HEK293 (cell line): ENCODE measurements around the gene FTO.

Source experiments
- CTCF ChIA-PET: fragments of 350-600 bp; formaldehyde crosslinking; extraction: SDS; loops from one replicate; lab custom pipeline; 2021; ENCODE audit warnings: antibody characterized with exemption; lab: Yijun Ruan, JAX
- POLR2A ChIA-PET: fragments of 300-600 bp; formaldehyde crosslinking; extraction: SDS; loops from one replicate; lab custom pipeline; 2020; ENCODE audit warnings: antibody characterized with exemption, inconsistent platforms; lab: Yijun Ruan, JAX
- H3K27ac ChIP-seq: fragments of 200-500 bp; sonication (Bioruptor generic); 2 replicates; pipeline ENCODE4 v1.5.1; 2014; ENCODE audit warnings: low read depth, low read length, control low read depth, inconsistent platforms; ENCODE audit errors: extremely low read depth
- H3K36me3 ChIP-seq, 2 experiments: fragments of 200-500 bp in 1 of 2; sonication (Bioruptor generic) in 1 of 2; 1 replicate in 1 of 2; 2 replicates in 1 of 2; pipeline ENCODE4 v1.5.1; 2014 to 2017; ENCODE audit warnings: inconsistent platforms in 2 of 2, low read length in 2 of 2; ENCODE audit not compliant: control insufficient read depth in 2 of 2, insufficient read depth in 1 of 2
- H3K4me1 ChIP-seq: fragments of 200-500 bp; sonication (Bioruptor generic); 2 replicates; pipeline ENCODE4 v1.5.1; 2014; ENCODE audit warnings: mild to moderate bottlenecking, low read length, inconsistent platforms; ENCODE audit not compliant: control insufficient read depth, insufficient read depth
- H3K4me3 ChIP-seq: 2 replicates; pipeline ENCODE4 v1.5.1; 2011; ENCODE audit warnings: low read depth, mild to moderate bottlenecking, control low read depth, low read length, moderate library complexity
- H3K9me3 ChIP-seq: fragments of 200-500 bp; sonication (Bioruptor generic); 2 replicates; pipeline ENCODE4 v1.5.1; 2014; ENCODE audit warnings: low read depth, low read length, inconsistent platforms; ENCODE audit not compliant: control insufficient read depth, insufficient read depth
- KLF9 ChIP-seq: fragments of 450-650 bp; formaldehyde crosslinking; IDR thresholded peaks from 2 replicates; pipeline ENCODE4 v1.5.1; 2016; ENCODE audit warnings: missing biosample characterization, missing genetic modification characterization, low read depth
- MYNN ChIP-seq: fragments of 450-650 bp; formaldehyde crosslinking; IDR thresholded peaks from 2 replicates; pipeline ENCODE4 v1.5.1; 2016; ENCODE audit warnings: missing biosample characterization, missing genetic modification characterization, borderline replicate concordance
- MZF1 ChIP-seq: fragments of 450-650 bp; formaldehyde crosslinking; IDR thresholded peaks from 2 replicates; pipeline ENCODE4 v1.5.1; 2017; ENCODE audit warnings: missing biosample characterization, missing genetic modification characterization, borderline replicate concordance
- ZBTB17 ChIP-seq: fragments of 450-650 bp; formaldehyde crosslinking; IDR thresholded peaks from 2 replicates; pipeline ENCODE4 v1.5.1; 2016; ENCODE audit warnings: missing biosample characterization, missing genetic modification characterization
- ZBTB21 ChIP-seq: fragments of 450-650 bp; formaldehyde crosslinking; IDR thresholded peaks from 2 replicates; pipeline ENCODE4 v1.5.1; 2017; ENCODE audit warnings: missing biosample characterization, missing genetic modification characterization
- ZNF112 ChIP-seq: fragments of 450-650 bp; formaldehyde crosslinking; IDR thresholded peaks from 2 replicates; pipeline ENCODE4 v1.5.0; 2017; ENCODE audit warnings: missing biosample characterization, missing genetic modification characterization
- ZNF121 ChIP-seq: fragments of 450-650 bp; formaldehyde crosslinking; IDR thresholded peaks from 2 replicates; pipeline ENCODE4 v1.5.1; 2016; ENCODE audit warnings: missing biosample characterization, missing genetic modification characterization
- ZNF132 ChIP-seq: fragments of 450-650 bp; formaldehyde crosslinking; IDR thresholded peaks from 2 replicates; pipeline ENCODE4 v1.5.1; 2017; ENCODE audit warnings: missing biosample characterization, missing genetic modification characterization, borderline replicate concordance
- ZNF202 ChIP-seq: fragments of 450-650 bp; formaldehyde crosslinking; IDR thresholded peaks from 2 replicates; pipeline ENCODE4 v1.5.1; 2016; ENCODE audit warnings: missing biosample characterization, missing genetic modification characterization, borderline replicate concordance
- ZNF211 ChIP-seq: fragments of 450-650 bp; formaldehyde crosslinking; IDR thresholded peaks from 2 replicates; pipeline ENCODE4 v1.5.1; 2016; ENCODE audit warnings: low read depth, missing biosample characterization, missing genetic modification characterization
- ZNF548 ChIP-seq: fragments of 450-650 bp; formaldehyde crosslinking; IDR thresholded peaks from 2 replicates; pipeline ENCODE4 v1.5.1; 2016; ENCODE audit warnings: missing biosample characterization, missing genetic modification characterization
- ZNF571 ChIP-seq: fragments of 450-650 bp; formaldehyde crosslinking; IDR thresholded peaks from 2 replicates; pipeline ENCODE4 v1.5.0; 2017; ENCODE audit warnings: missing biosample characterization, missing genetic modification characterization
- ZNF600 ChIP-seq: fragments of 450-650 bp; formaldehyde crosslinking; IDR thresholded peaks from 2 replicates; pipeline ENCODE4 v1.5.1; 2016; ENCODE audit warnings: missing biosample characterization, missing genetic modification characterization
- ZNF654 ChIP-seq: fragments of 450-650 bp; formaldehyde crosslinking; IDR thresholded peaks from 2 replicates; pipeline ENCODE4 v1.5.1; 2016; ENCODE audit warnings: low read depth, missing biosample characterization, missing genetic modification characterization
- TF ChIP-seq, protein P1 (sequence below): fragments of 450-650 bp; IDR thresholded peaks from 2 replicates; pipeline ENCODE4 v1.5.1; 2018; ENCODE audit warnings: missing biosample characterization, missing genetic modification characterization
- TF ChIP-seq, protein P2 (sequence below): fragments of 450-650 bp; formaldehyde crosslinking; IDR thresholded peaks from 2 replicates; pipeline ENCODE4 v1.5.1; 2016; ENCODE audit warnings: missing biosample characterization, missing genetic modification characterization
- TF ChIP-seq, protein P3 (sequence below): fragments of 450-650 bp; formaldehyde crosslinking; IDR thresholded peaks from 2 replicates; pipeline ENCODE4 v1.5.1; 2016; ENCODE audit warnings: missing biosample characterization, missing genetic modification characterization, borderline replicate concordance
- TF ChIP-seq, protein P4 (sequence below): fragments of 450-650 bp; formaldehyde crosslinking; IDR thresholded peaks from 2 replicates; pipeline ENCODE4 v1.5.1; 2017; ENCODE audit warnings: missing biosample characterization, missing genetic modification characterization
- TF ChIP-seq, protein P5 (sequence below): fragments of 450-650 bp; formaldehyde crosslinking; IDR thresholded peaks from 2 replicates; pipeline ENCODE4 v1.5.1; 2016; ENCODE audit warnings: missing biosample characterization, missing genetic modification characterization

Gene FTO

DNA sequence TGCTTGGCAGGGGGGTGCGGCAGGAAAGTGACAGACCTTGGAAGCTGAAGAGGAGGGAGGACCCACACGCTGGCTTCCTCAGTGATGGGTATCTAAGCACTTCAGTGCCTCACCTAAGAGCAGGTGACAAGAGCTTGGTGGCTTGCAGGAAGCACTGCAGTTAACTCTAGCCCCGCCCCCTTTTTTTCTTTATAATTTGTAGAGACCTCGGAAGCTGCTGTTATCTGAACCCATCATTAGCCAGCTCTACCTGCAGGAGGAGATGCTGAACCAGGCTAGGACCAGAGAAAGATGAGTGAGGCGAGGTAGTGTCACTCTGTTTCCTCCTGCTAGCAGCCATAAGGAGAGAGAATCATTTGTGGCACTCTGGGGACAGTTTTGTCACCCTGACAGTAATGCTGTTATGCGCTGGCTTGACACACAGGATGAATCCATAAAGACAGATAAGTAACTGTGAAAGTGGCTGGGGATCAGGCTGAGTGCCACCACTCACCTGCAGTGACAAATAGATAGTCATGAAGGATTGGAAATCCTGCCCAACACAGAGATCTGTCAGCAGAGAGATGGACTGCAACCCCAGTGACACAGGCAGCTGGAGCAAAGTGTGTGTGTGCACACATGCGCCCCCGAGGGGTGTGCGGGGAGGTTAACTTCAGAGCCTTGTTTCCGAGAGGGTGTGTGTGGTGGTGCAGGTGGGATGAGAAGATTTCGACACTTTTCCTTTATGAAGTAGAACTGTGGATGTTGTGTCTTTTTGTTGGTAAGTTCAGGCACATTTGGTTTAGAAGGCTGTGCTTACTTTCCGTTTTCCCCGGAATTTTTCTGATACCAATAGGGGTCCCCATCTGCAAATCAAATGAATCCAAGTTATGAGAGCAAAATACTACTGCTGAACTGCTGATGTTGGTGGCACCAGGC, 358.7 kb downstream of the FTO start (continued):
- TF ChIP-seq, protein P1, sequence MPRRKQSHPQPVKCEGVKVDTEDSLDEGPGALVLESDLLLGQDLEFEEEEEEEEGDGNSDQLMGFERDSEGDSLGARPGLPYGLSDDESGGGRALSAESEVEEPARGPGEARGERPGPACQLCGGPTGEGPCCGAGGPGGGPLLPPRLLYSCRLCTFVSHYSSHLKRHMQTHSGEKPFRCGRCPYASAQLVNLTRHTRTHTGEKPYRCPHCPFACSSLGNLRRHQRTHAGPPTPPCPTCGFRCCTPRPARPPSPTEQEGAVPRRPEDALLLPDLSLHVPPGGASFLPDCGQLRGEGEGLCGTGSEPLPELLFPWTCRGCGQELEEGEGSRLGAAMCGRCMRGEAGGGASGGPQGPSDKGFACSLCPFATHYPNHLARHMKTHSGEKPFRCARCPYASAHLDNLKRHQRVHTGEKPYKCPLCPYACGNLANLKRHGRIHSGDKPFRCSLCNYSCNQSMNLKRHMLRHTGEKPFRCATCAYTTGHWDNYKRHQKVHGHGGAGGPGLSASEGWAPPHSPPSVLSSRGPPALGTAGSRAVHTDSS = no peak
- TF ChIP-seq, protein P2, sequence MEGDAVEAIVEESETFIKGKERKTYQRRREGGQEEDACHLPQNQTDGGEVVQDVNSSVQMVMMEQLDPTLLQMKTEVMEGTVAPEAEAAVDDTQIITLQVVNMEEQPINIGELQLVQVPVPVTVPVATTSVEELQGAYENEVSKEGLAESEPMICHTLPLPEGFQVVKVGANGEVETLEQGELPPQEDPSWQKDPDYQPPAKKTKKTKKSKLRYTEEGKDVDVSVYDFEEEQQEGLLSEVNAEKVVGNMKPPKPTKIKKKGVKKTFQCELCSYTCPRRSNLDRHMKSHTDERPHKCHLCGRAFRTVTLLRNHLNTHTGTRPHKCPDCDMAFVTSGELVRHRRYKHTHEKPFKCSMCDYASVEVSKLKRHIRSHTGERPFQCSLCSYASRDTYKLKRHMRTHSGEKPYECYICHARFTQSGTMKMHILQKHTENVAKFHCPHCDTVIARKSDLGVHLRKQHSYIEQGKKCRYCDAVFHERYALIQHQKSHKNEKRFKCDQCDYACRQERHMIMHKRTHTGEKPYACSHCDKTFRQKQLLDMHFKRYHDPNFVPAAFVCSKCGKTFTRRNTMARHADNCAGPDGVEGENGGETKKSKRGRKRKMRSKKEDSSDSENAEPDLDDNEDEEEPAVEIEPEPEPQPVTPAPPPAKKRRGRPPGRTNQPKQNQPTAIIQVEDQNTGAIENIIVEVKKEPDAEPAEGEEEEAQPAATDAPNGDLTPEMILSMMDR = peak; percentile 64
- TF ChIP-seq KLF9 = no peak; the same call in 1 of the 2 replicates
- TF ChIP-seq ZNF548 (tag by site-specific recombination) = no peak
- TF ChIP-seq, protein P3, sequence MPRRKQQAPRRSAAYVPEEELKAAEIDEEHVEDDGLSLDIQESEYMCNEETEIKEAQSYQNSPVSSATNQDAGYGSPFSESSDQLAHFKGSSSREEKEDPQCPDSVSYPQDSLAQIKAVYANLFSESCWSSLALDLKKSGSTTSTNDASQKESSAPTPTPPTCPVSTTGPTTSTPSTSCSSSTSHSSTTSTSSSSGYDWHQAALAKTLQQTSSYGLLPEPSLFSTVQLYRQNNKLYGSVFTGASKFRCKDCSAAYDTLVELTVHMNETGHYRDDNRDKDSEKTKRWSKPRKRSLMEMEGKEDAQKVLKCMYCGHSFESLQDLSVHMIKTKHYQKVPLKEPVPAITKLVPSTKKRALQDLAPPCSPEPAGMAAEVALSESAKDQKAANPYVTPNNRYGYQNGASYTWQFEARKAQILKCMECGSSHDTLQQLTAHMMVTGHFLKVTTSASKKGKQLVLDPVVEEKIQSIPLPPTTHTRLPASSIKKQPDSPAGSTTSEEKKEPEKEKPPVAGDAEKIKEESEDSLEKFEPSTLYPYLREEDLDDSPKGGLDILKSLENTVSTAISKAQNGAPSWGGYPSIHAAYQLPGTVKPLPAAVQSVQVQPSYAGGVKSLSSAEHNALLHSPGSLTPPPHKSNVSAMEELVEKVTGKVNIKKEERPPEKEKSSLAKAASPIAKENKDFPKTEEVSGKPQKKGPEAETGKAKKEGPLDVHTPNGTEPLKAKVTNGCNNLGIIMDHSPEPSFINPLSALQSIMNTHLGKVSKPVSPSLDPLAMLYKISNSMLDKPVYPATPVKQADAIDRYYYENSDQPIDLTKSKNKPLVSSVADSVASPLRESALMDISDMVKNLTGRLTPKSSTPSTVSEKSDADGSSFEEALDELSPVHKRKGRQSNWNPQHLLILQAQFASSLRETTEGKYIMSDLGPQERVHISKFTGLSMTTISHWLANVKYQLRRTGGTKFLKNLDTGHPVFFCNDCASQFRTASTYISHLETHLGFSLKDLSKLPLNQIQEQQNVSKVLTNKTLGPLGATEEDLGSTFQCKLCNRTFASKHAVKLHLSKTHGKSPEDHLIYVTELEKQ = no peak
- peak; percentile 27 for TF ChIP-seq ZNF654 (tag by site-specific recombination)
- TF ChIP-seq, protein P4, sequence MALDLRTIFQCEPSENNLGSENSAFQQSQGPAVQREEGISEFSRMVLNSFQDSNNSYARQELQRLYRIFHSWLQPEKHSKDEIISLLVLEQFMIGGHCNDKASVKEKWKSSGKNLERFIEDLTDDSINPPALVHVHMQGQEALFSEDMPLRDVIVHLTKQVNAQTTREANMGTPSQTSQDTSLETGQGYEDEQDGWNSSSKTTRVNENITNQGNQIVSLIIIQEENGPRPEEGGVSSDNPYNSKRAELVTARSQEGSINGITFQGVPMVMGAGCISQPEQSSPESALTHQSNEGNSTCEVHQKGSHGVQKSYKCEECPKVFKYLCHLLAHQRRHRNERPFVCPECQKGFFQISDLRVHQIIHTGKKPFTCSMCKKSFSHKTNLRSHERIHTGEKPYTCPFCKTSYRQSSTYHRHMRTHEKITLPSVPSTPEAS (tag by site-specific recombination) = 0 out of 2 replicates have a peak, but pooled peaks have one; percentile 22
- no peak for TF ChIP-seq ZNF211
- TF ChIP-seq, protein P5, sequence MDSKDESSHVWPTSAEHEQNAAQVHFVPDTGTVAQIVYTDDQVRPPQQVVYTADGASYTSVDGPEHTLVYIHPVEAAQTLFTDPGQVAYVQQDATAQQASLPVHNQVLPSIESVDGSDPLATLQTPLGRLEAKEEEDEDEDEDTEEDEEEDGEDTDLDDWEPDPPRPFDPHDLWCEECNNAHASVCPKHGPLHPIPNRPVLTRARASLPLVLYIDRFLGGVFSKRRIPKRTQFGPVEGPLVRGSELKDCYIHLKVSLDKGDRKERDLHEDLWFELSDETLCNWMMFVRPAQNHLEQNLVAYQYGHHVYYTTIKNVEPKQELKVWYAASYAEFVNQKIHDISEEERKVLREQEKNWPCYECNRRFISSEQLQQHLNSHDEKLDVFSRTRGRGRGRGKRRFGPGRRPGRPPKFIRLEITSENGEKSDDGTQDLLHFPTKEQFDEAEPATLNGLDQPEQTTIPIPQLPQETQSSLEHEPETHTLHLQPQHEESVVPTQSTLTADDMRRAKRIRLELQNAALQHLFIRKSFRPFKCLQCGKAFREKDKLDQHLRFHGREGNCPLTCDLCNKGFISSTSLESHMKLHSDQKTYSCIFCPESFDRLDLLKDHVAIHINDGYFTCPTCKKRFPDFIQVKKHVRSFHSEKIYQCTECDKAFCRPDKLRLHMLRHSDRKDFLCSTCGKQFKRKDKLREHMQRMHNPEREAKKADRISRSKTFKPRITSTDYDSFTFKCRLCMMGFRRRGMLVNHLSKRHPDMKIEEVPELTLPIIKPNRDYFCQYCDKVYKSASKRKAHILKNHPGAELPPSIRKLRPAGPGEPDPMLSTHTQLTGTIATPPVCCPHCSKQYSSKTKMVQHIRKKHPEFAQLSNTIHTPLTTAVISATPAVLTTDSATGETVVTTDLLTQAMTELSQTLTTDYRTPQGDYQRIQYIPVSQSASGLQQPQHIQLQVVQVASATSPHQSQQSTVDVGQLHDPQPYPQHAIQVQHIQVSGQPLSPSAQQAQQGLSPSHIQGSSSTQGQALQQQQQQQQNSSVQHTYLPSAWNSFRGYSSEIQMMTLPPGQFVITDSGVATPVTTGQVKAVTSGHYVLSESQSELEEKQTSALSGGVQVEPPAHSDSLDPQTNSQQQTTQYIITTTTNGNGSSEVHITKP (tag by site-specific recombination) = 0 out of 2 replicates have a peak, but pooled peaks have one; percentile 12
- no peak for TF ChIP-seq ZNF571 (tag by site-specific recombination)
- 0 out of 2 replicates have a peak, but pooled peaks have one; percentile 19 for TF ChIP-seq ZBTB17 (tag by site-specific recombination)
- no peak for TF ChIP-seq ZNF132 (tag by site-specific recombination)
- TF ChIP-seq, all 188 proteins: peak for 5

DNA sequence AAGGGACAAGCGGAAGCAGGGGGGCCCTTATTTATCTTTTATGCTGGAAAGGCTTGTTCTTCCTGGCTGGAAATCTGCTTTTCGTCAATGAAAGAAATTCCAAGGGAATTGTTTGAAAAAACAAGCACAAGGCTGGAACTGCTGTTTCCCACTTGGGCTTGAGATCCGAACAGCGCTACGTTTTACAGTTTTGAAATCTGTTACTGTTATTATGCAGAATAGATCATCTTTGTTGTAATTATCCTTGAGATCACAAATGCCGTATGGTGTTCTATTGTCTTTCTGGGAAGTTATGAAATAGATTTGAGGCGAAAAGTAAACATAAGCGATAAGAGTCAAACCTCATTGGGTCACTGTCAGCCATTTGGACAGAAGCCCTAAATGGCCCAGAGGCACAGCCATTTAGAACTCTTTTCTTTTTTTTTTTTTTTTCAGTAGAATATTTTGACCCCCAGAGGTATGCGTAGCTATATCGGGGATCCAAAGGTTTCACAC, 359.4 kb downstream of the FTO start:
- CTCF ChIA-PET = no interaction called here
- Histone ChIP-seq H3K4me3 (no peak overlapping the region), H3K27ac (no peak overlapping the region), H3K36me3 (no peaks in the 10 kb centered on the region), H3K9me3 (no peaks in the 10 kb centered on the region), H3K4me1 (peaks cover 18% of the 10 kb centered on the region)
- POLR2A ChIA-PET = no interaction called here
- TF ChIP-seq ZNF600 (no peak), MZF1 (tag by site-specific recombination) (no peak), ZBTB21 (tag by site-specific recombination) (no peak), MYNN (no peak), ZNF202 (no peak), ZNF112 (tag by site-specific recombination) (no peak), ZNF121 (no peak)
- TF ChIP-seq, protein P5 (tag by site-specific recombination) = no peak
